Lower leg skin (tissue), 4 donors: ENCODE measurements around the gene MACO1. TPM values are rescaled to one million over a fixed set of nuclear protein-coding genes. Genes with fewer than 3 reads are reported as not detected.
"Not testable (repeated sequence)": the region's sequence is repeated elsewhere in the genome, so short reads cannot be mapped to it uniquely, and the experiment has no call there.

ENCODE experiments used
- DNase-seq, 2 donors: peaks; one replicate each; pipeline ENCODE4 v3.0.0-alpha.2; 2019; ENCODE audit warnings: low spot score in 2 of 2
- H3K4me3 ChIP-seq: fragments of 200-600 bp; sonication (generic); 2 replicates; pipeline ENCODE4 v1.5.1; 2017; ENCODE audit warnings: mild to moderate bottlenecking, low read depth; ENCODE audit not compliant: poor library complexity, severe bottlenecking
- CTCF ChIP-seq, 3 donors: fragments of 450-650 bp; IDR thresholded peaks; one replicate each; pipeline ENCODE4 v1.5.1; 2016; ENCODE audit warnings: antibody characterized with exemption in 3 of 3, mild to moderate bottlenecking in 3 of 3, moderate library complexity in 2 of 3
- POLR2A ChIP-seq, 2 donors: fragments of 450-650 bp; IDR thresholded peaks; one replicate each; pipeline ENCODE4 v1.6.1; 2016 to 2017; ENCODE audit warnings: antibody characterized with exemption in 2 of 2, mild to moderate bottlenecking in 1 of 2, moderate library complexity in 1 of 2
- WGBS, 2 donors: methylation state at CpG; one replicate each; pipeline ENCODE4 v1.1.5; 2018; 5-methylcytosine and 5-hydroxymethylcytosine counted together
- intact Hi-C: fragments of 100-400 bp; cut with DNase I; formaldehyde crosslinking; loops from one replicate; pipeline ENCODE4 v1.15.0; 2023; ENCODE audit warnings: low total_unique reads
- total RNA-seq, 4 donors: library from RNA; depleted of rRNA; stranded (reverse); fragments of >200 nt; gene quantifications; one replicate each; pipeline ENCODE4 v1.1.0, GENCODE V29; 2016

The MACO1 gene
- total RNA-seq, 4 donors from 2014 or later: 14.2 to 20.4 (median 16.4) TPM

- WGBS, 2 donors: 58 to 68% methylated on average over 4 of the region's 4 CpGs
Observed at GRCh38 chr1:25443030-25443699, 12.5 kb downstream of the MACO1 start.

GRCh38 chr1:25444604-25445003 lies 13.9 kb downstream of the MACO1 start:
- intact Hi-C loops, H3K4me3 ChIP-seq, DNase-seq: not testable (repeated sequence)
- WGBS, 2 donors: 90 to 96% methylated on average over 5 of the region's 5 CpGs

More at GRCh38 chr1:25443030-25443699, 12.5 kb downstream of the MACO1 start:
- no peak overlapping the region for H3K4me3 ChIP-seq
- TF ChIP-seq CTCF (IDR thresholded peaks at IDR 0.05) (no peak), POLR2A (IDR thresholded peaks at IDR 0.05) (no peak)
- no peak for DNase-seq
- intact Hi-C loops: no loop called here

- TF ChIP-seq CTCF (IDR thresholded peaks at IDR 0.05) (no peak), POLR2A (IDR thresholded peaks at IDR 0.05) (no peak)
- intact Hi-C loops: no loop called here
- WGBS, 2 donors: 70 to 72% methylated on average over 2 of the region's 2 CpGs
- no peak overlapping the region for H3K4me3 ChIP-seq
- no peak for DNase-seq
Observed at GRCh38 chr1:25445993-25446538, 15.4 kb downstream of the MACO1 start.

GRCh38 chr1:25447547-25447946 lies 16.9 kb downstream of the MACO1 start:
- no peak overlapping the region for H3K4me3 ChIP-seq
- intact Hi-C loops: no loop called here
- TF ChIP-seq CTCF (IDR thresholded peaks at IDR 0.05) (no peak), POLR2A (IDR thresholded peaks at IDR 0.05) (no peak)
- DNase-seq: no peak

GRCh38 chr1:25450891-25451290 lies 20.2 kb downstream of the MACO1 start:
- DNase-seq: no peak
- no peak for TF ChIP-seq POLR2A (IDR thresholded peaks at IDR 0.05)
- TF ChIP-seq CTCF (IDR thresholded peaks at IDR 0.05): no peak
- intact Hi-C loops: no loop called here
- no peak overlapping the region for H3K4me3 ChIP-seq
- 86 to 89% methylated on average over 2 of the region's 2 CpGs for WGBS, 2 donors

- intact Hi-C loops: no loop called here
- WGBS, 2 donors: 91 to 94% methylated on average over 3 of the region's 3 CpGs
Observed at GRCh38 chr1:25451908-25452307, 21.2 kb downstream of the MACO1 start.

More at GRCh38 chr1:25451908-25452307, 21.2 kb downstream of the MACO1 start:
- no peak overlapping the region for H3K4me3 ChIP-seq
- no peak for TF ChIP-seq POLR2A (IDR thresholded peaks at IDR 0.05)
- no peak for TF ChIP-seq CTCF (IDR thresholded peaks at IDR 0.05)
- DNase-seq: no peak
